Brain microvascular endothelial cell (primary cell): ENCODE data around the gene SVIL.
"Not testable (repeated sequence)": the region's sequence is repeated elsewhere in the genome, so short reads cannot be mapped to it uniquely, and the experiment has no call there.

ENCODE experiments used
- DNase-seq: peaks from one replicate; pipeline ENCODE4 v3.0.0-alpha.2; 2020
- H3K27ac ChIP-seq: fragments of 250-450 bp; sonication (Bioruptor Pico); 2 replicates; pipeline ENCODE4 v1.5.1; 2020; ENCODE audit warnings: mild to moderate bottlenecking, moderate library complexity
- H3K27me3 ChIP-seq: fragments of 250-450 bp; sonication (Bioruptor Pico); replicated peaks from 2 replicates; pipeline ENCODE4 v1.5.1; 2020; ENCODE audit warnings: mild to moderate bottlenecking
- H3K36me3 ChIP-seq: fragments of 250-450 bp; sonication (Bioruptor Pico); replicated peaks from 2 replicates; pipeline ENCODE4 v1.5.1; 2020; ENCODE audit warnings: mild to moderate bottlenecking
- H3K4me3 ChIP-seq: 2 replicates; pipeline ENCODE4 v1.5.1; 2011; ENCODE audit warnings: low read depth, mild to moderate bottlenecking, control low read depth, low read length, moderate library complexity
- CTCF ChIP-seq: IDR thresholded peaks from 2 replicates; pipeline ENCODE4 v1.5.1; 2011; ENCODE audit warnings: low read depth, mild to moderate bottlenecking, moderate library complexity, low read length, control low read depth, inconsistent platforms; ENCODE audit errors: missing control alignments
- in situ Hi-C: cut with HindIII; loops from 2 replicates; pipeline ENCODE4 v1.10.0; 2017; ENCODE audit warnings: low sequenced_read_pairs, low pct_ligation_motif_present

SVIL gene

GRCh38 chr10:29630205-29631048 is 4.3 kb downstream of the SVIL start:
- DNase-seq = no peak
- no peak overlapping the region for H3K27ac ChIP-seq
- in situ Hi-C loops = no loop called here
- no peaks in the 10 kb centered on the region for H3K27me3 ChIP-seq
- no peak overlapping the region for H3K4me3 ChIP-seq
- no peaks in the 10 kb centered on the region for H3K36me3 ChIP-seq
- no peak for TF ChIP-seq CTCF

- DNase-seq = no peak
- H3K4me3 ChIP-seq = no peak overlapping the region
Observed at GRCh38 chr10:29628912-29629526, 5.8 kb downstream of the SVIL start.

GRCh38 chr10:29628311-29628710 is 6.5 kb downstream of the SVIL start:
- Histone ChIP-seq H3K4me3 (no peak overlapping the region), H3K27ac (no peak overlapping the region), H3K36me3 (no peaks in the 10 kb centered on the region), H3K27me3 (no peaks in the 10 kb centered on the region)
- DNase-seq = no peak
- no peak for TF ChIP-seq CTCF
- in situ Hi-C loops = no loop called here

More at GRCh38 chr10:29628912-29629526, 5.8 kb downstream of the SVIL start:
- TF ChIP-seq CTCF = no peak
- Histone ChIP-seq H3K36me3 (no peaks in the 10 kb centered on the region), H3K27me3 (no peaks in the 10 kb centered on the region), H3K27ac (no peak overlapping the region)
- in situ Hi-C loops = no loop called here

- TF ChIP-seq CTCF = no peak
- H3K4me3 ChIP-seq = no peak overlapping the region
- in situ Hi-C loops = no loop called here
- no peaks in the 10 kb centered on the region for H3K36me3 ChIP-seq
- H3K27me3 ChIP-seq = no peaks in the 10 kb centered on the region
- peak; percentile 47 for DNase-seq
- H3K27ac ChIP-seq = peak overlapping the region; percentile 56
Observed at GRCh38 chr10:29627201-29628132, 7.3 kb downstream of the SVIL start.

GRCh38 chr10:29624357-29624756 is 10.4 kb downstream of the SVIL start:
- DNase-seq, in situ Hi-C loops, H3K36me3 ChIP-seq, H3K27ac ChIP-seq, H3K4me3 ChIP-seq, H3K27me3 ChIP-seq: not testable (repeated sequence)

GRCh38 chr10:29623797-29624196 is 11.0 kb downstream of the SVIL start:
- H3K27ac ChIP-seq = no peak overlapping the region
- no peak for TF ChIP-seq CTCF
- no peaks in the 10 kb centered on the region for H3K27me3 ChIP-seq
- H3K36me3 ChIP-seq = no peaks in the 10 kb centered on the region
- in situ Hi-C loops = no loop called here
- no peak overlapping the region for H3K4me3 ChIP-seq
- DNase-seq = no peak
